Measurements from ENCODE around the gene AMOTL1.

- TF ChIP-seq CTCF (conservative IDR thresholded peaks at IDR 0.05; ENCODE audit: low read depth, low read length) (no peak), EZH2 (IDR thresholded peaks at IDR 0.05; ENCODE audit: low read length, unreplicated experiment) (no peak)
Measured at GRCh38 chr11:94787801-94788200, 19.6 kb downstream of the AMOTL1 start.
